Left ventricle myocardium inferior (tissue), 1 donor: ENCODE data around the gene GRIK3. TPM values are rescaled to one million over a fixed set of nuclear protein-coding genes. Genes with fewer than 3 reads are reported as not detected.

ENCODE experiments used
- DNase-seq: peaks from one replicate; pipeline ENCODE4 v3.0.0-alpha.2; 2020
- H3K27ac ChIP-seq: fragments of 200-600 bp; replicated peaks from 2 replicates; pipeline ENCODE4 v1.8.0; 2021
- H3K27me3 ChIP-seq: fragments of 200-600 bp; 2 replicates; pipeline ENCODE4 v1.8.0; 2021; ENCODE audit warnings: low read depth
- H3K36me3 ChIP-seq: fragments of 200-600 bp; 2 replicates; pipeline ENCODE4 v1.8.0; 2021
- H3K4me1 ChIP-seq: fragments of 200-600 bp; 2 replicates; pipeline ENCODE4 v1.8.0; 2021
- H3K4me3 ChIP-seq: fragments of 200-600 bp; 2 replicates; pipeline ENCODE4 v1.8.0; 2021; ENCODE audit warnings: mild to moderate bottlenecking, moderate library complexity
- H3K9me3 ChIP-seq: fragments of 200-600 bp; replicated peaks from 2 replicates; pipeline ENCODE4 v1.8.0; 2021
- intact Hi-C: fragments of 100-400 bp; cut with micrococcal nuclease; formaldehyde crosslinking; loops from one replicate; pipeline ENCODE4 v1.11.0; 2022
- total RNA-seq: library from RNA; stranded (reverse); fragmentation: NEBNext Ultra II Directional; extraction: Animal tissue kit (Norgen Biotek cat#: 25700); gene quantifications from one replicate; pipeline ENCODE4 v1.2.1, GENCODE V29; 2021
- TF ChIP-seq, protein P1 (sequence below): fragments of 200-600 bp; IDR thresholded peaks from 2 replicates; pipeline ENCODE4 v1.8.0; 2021; ENCODE audit warnings: antibody characterized with exemption, mild to moderate bottlenecking, borderline replicate concordance
- donor health status: DM: no; HTN: yes; CAD: no; lungs with severe emphysema.

The GRIK3 gene
- total RNA-seq, 1 donor from 2014 or later = 0.55 TPM

DNA sequence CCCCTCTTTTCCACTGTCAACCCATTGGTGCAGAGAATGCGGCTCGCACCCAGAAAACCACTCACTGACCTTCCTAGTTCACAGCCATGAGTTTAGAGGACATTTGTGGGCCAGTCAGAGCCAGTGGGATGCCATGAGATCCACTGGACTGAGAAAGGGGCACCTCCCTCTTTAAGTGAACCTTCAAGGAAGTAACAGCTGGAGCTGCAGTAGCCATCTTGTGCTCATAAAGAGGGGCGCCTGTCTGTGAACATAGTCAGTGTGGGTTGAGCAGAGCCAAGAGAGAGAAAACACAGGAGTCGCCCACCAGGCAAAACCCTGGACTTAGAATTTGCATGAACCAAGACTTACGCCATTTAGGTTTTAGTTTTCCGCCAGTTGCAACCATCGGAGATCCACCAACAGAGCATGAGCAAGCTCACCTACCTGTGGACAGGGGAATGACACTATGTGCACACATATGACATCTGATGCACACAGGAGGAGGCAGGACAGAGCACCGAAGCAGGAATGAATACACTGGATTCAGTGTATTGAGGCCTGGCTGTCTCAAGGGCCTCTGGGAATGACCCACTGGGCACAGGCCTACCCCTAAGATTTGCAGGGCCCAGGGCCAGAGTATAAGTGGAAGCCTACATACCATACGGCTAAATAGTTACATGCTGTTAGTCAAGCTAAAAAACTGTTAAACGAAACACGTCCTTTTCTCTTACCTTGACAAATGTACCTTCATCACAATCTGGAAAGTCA lies 151.6 kb downstream of the GRIK3 start:
- no peaks in the 10 kb centered on the region for H3K36me3 ChIP-seq
- H3K4me3 ChIP-seq = no peak overlapping the region
- no peaks in the 10 kb centered on the region for H3K9me3 ChIP-seq
- no peaks in the 10 kb centered on the region for H3K4me1 ChIP-seq
- TF ChIP-seq, protein P1, sequence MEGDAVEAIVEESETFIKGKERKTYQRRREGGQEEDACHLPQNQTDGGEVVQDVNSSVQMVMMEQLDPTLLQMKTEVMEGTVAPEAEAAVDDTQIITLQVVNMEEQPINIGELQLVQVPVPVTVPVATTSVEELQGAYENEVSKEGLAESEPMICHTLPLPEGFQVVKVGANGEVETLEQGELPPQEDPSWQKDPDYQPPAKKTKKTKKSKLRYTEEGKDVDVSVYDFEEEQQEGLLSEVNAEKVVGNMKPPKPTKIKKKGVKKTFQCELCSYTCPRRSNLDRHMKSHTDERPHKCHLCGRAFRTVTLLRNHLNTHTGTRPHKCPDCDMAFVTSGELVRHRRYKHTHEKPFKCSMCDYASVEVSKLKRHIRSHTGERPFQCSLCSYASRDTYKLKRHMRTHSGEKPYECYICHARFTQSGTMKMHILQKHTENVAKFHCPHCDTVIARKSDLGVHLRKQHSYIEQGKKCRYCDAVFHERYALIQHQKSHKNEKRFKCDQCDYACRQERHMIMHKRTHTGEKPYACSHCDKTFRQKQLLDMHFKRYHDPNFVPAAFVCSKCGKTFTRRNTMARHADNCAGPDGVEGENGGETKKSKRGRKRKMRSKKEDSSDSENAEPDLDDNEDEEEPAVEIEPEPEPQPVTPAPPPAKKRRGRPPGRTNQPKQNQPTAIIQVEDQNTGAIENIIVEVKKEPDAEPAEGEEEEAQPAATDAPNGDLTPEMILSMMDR = no peak
- intact Hi-C loops = no loop called here
- peaks cover 81% of the 10 kb centered on the region for H3K27me3 ChIP-seq
- no peak for DNase-seq
- H3K27ac ChIP-seq = no peak overlapping the region

DNA sequence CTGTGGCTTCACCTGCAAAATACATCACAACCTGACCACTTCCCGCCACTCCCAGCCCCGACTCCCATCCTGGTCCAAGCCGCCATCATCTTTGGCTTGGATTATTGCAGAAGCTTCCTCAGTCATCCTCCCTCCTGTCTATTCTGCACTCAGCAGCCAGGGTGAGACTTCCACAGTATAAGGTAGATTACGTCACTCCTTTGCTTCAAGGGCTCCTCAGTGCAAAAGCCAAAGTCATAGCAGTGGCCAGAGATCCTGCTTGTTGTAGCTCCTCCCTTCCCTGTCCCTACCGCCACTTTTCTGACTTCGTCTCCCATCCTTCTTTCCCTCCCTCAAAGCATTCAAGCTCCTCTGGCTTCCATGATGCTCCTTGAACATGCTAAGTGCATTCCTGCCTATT lies 152.8 kb downstream of the GRIK3 start:
- H3K4me3 ChIP-seq = no peak overlapping the region
- peaks cover 83% of the 10 kb centered on the region for H3K27me3 ChIP-seq
- no peak for DNase-seq
- no peaks in the 10 kb centered on the region for H3K9me3 ChIP-seq
- intact Hi-C loops = no loop called here
- no peak overlapping the region for H3K27ac ChIP-seq
- H3K36me3 ChIP-seq = no peaks in the 10 kb centered on the region
- no peaks in the 10 kb centered on the region for H3K4me1 ChIP-seq
- TF ChIP-seq, protein P1 = no peak

DNA sequence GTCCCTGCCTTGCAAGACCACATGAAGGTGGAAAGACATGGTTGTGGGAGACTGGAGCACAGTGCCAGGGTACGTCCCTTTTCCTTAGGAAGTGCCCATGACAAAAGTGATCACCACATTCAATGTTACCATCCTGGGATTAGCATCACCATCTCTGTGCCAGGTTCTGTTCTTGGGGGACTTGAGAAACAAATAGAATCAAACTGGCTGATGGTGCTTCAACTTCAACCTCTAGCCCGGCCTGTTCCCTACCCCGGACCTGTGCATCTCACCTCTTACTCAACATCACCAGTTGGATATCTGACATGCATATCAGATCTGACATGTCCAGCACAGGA lies 153.3 kb downstream of the GRIK3 start:
- no peak overlapping the region for H3K4me3 ChIP-seq
- no peaks in the 10 kb centered on the region for H3K36me3 ChIP-seq
- no peaks in the 10 kb centered on the region for H3K4me1 ChIP-seq
- intact Hi-C loops = no loop called here
- H3K9me3 ChIP-seq = no peaks in the 10 kb centered on the region
- peaks cover 83% of the 10 kb centered on the region for H3K27me3 ChIP-seq
- DNase-seq = no peak
- no peak overlapping the region for H3K27ac ChIP-seq
- TF ChIP-seq, protein P1 = no peak

DNA sequence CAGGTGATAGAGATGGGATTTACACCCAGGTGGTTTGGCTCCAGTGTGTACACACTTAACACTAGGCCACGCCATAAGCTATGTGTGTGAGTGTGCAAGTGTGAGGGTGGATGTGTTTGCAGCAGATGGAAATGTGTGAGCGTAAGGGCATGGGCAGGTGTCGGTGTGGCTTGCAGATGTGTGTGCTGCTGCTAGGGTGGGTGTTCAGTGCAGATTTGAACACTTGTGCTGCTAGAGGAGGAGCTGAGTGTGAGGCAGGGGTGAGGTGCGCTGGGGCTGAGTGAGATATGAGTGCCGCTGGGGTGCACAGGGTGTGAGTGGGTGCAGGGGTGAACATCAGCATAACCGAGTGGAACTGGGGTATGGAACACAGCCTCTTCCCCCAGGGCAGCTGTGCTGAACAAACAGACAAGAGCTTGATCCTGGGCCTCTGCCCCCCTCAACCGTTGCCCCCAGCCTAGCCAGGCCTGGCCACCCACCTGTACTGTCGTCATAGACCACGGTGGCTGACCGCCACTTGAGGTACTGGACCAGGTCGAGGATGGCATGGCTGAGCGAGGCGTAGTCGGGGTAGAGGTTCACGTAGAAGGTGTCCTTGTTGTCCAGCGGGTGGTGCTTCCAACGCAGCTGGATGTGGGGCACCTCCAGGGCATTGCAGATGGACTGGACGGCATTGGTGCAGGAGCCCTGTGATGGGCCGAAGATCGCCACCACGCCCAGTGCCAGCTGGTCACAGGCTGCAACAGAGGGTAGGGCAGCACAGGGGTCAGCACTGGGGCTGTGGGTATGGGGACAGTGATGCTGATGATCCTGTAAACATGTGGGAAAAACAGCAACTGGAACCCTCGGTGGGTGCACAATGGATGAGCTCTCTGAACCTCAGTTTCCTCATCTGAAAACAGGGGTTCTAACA lies 153.9 kb downstream of the GRIK3 start:
- no peaks in the 10 kb centered on the region for H3K4me1 ChIP-seq
- no peak overlapping the region for H3K4me3 ChIP-seq
- H3K27me3 ChIP-seq = peaks cover 83% of the 10 kb centered on the region
- H3K36me3 ChIP-seq = no peaks in the 10 kb centered on the region
- intact Hi-C loops = no loop called here
- no peaks in the 10 kb centered on the region for H3K9me3 ChIP-seq
- H3K27ac ChIP-seq = no peak overlapping the region
- no peak for DNase-seq
- TF ChIP-seq, protein P1 = no peak

DNA sequence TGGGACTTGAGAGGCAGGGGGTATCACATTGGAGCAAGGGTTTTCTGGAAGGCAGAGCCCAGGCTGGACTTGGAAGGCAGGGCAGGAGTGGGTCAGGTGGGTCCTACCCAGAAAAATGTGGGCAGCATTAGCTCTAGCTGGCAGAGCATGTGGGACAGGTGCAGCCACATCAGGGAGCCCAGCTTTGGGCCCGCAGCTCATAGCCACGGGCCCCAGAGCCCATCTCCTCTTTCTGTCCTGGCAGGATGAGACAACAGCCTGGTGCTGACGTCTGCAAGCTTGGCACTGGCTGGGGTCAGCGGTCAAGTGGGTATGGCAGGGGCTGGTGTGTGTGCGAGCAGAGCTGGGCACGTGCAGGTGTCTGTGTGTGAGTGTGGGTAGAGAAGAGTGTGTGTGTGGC lies 154.7 kb downstream of the GRIK3 start:
- Histone ChIP-seq H3K9me3 (no peaks in the 10 kb centered on the region), H3K4me3 (no peak overlapping the region), H3K27me3 (peaks cover 82% of the 10 kb centered on the region), H3K27ac (no peak overlapping the region), H3K4me1 (no peaks in the 10 kb centered on the region), H3K36me3 (no peaks in the 10 kb centered on the region)
- intact Hi-C loops = no loop called here
- no peak for DNase-seq
- TF ChIP-seq, protein P1 = no peak
